Measurements from ENCODE around the gene COX8A. TPM values are rescaled to one million over a fixed set of nuclear protein-coding genes. Genes with fewer than 3 reads are reported as not detected.

Gene COX8A
- total and polyA plus RNA-seq, 10 of the 15 experiments (the other 5 are each of a cell fraction or from before 2014, with no cell fraction given) = 243 to 1,476 (median 522) TPM

DNA sequence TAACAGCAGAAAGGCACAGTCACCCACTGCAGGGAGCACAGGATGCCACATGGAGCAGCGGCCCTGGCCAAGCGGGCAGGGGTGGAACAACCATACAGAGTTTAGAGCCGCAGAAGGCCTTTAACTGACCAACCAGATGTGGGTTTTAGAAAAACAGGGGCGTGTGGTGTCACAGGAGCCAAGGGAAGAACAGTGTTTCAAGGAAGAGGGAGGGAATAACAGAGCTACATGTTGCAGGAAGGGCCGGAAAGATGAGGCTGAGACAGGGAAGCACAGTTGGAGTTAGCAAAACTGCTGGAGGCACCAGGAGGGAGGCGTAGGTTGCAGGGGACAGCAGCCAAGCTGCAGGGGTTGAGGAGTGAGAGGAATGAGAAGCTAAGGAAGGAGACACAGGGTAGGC is 43.4 kb upstream of the COX8A start:
- Histone ChIP-seq H3K79me2 (ENCODE audit: control insufficient read depth, insufficient read depth, low read length) (no peaks in the 10 kb centered on the region), H2AFZ (ENCODE audit: control insufficient read depth, low read depth, low read length) (no peak overlapping the region), H3K4me3 (no peak overlapping the region), H3K36me3 (ENCODE audit: control insufficient read depth in 2 of 2, insufficient read depth in 2 of 2, low read length in 1 of 2) (no peaks in the 10 kb centered on the region), H4K20me1 (ENCODE audit: control insufficient read depth, insufficient read depth) (no peaks in the 10 kb centered on the region), H3K9ac (ENCODE audit: control insufficient read depth, insufficient read depth, low read length) (no peak overlapping the region), H3K9me3 (replicated peaks; ENCODE audit: control insufficient read depth, insufficient read depth, low read length) (no peaks in the 10 kb centered on the region), H3K27ac (ENCODE audit: control insufficient read depth, insufficient read depth) (no peak overlapping the region), H3K4me1 (ENCODE audit: control insufficient read depth, insufficient read depth, low read length) (no peaks in the 10 kb centered on the region), H3K4me2 (ENCODE audit: control insufficient read depth, insufficient read depth) (no peak overlapping the region), H3K27me3 (replicated peaks in 1 of 2; ENCODE audit: control insufficient read depth in 2 of 2, insufficient read depth in 2 of 2, low read length in 1 of 2) (no peaks in the 10 kb centered on the region; a peak in 1 of 4 replicates)
- BruUV-seq (replicated peaks) = no TSS peak
- RAD21 ChIA-PET (ENCODE audit: unreplicated experiment) = no interaction called here
- DNase-seq (ENCODE audit: low read depth, low spot score) = no peak
- POLR2A ChIA-PET = no interaction called here
- WGBS (ENCODE audit: insufficient coverage, insufficient replicate concordance, low lambda C conversion rate, missing lambda C conversion rate) = 31% methylated on average over 6 of the region's 6 CpGs
- in situ Hi-C loops (cut with MboI) (no loop called here), intact Hi-C loops (cut with micrococcal nuclease; ENCODE audit: unreplicated experiment) (no loop called here)
- no peak for ATAC-seq
- TF ChIP-seq NR2F1 (conservative IDR thresholded peaks at IDR 0.05) (no peak), SREBF2 (IDR thresholded peaks at IDR 0.05; ENCODE audit: low read length) (no peak), NFXL1 (IDR thresholded peaks at IDR 0.05; ENCODE audit: borderline replicate concordance) (no peak)
- TF ChIP-seq, protein P1, sequence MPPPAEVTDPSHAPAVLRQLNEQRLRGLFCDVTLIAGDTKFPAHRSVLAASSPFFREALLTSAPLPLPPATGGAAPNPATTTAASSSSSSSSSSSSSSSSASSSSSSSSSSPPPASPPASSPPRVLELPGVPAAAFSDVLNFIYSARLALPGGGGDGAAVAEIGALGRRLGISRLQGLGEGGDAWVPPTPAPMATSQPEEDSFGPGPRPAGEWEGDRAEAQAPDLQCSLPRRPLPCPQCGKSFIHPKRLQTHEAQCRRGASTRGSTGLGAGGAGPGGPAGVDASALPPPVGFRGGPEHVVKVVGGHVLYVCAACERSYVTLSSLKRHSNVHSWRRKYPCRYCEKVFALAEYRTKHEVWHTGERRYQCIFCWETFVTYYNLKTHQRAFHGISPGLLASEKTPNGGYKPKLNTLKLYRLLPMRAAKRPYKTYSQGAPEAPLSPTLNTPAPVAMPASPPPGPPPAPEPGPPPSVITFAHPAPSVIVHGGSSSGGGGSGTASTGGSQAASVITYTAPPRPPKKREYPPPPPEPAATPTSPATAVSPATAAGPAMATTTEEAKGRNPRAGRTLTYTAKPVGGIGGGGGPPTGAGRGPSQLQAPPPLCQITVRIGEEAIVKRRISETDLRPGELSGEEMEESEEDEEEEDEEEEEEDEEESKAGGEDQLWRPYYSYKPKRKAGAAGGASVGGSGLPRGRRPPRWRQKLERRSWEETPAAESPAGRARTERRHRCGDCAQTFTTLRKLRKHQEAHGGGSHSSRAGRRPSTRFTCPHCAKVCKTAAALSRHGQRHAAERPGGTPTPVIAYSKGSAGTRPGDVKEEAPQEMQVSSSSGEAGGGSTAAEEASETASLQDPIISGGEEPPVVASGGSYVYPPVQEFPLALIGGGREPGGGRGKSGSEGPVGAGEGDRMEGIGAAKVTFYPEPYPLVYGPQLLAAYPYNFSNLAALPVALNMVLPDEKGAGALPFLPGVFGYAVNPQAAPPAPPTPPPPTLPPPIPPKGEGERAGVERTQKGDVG (CRISPR knock-in tag; IDR thresholded peaks at IDR 0.05) = no peak
- FAIRE-seq = no peak
- SMC1A ChIA-PET (ENCODE audit: uncharacterized antibody, unreplicated experiment) = interaction anchor here (0.6 to 0.7 kb wide), 2 partner anchors 18 to 70 kb away, joined by 3 read pairs; no protein-coding TSS in a partner anchor
- CTCF ChIA-PET = interaction anchor here (0.5 to 2.2 kb wide), 2 partner anchors 32 to 93 kb away, joined by 3 to 14 read pairs; partner anchors contain the start of gene MARK2

DNA sequence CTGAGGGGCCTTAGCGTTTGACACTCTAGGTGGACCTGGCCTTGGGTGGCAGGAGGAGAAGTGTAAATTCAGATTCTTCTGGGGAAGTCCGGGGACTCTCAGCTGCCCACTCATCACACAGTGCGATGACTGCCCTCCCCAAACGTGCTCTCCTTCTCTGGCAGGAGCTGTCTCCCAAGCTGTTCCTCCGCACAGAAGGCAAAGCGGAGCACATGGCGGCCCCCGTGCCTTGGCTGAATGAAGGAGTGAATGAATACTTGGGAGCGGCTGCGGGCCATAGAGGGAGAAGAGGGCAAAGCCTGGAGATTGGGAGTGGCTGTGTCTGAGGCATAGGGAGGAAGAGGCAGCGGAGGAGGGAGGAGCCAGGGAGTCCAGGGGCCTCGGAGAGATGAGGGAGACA is 42.5 kb upstream of the COX8A start:
- H3K27ac ChIP-seq (ENCODE audit: control insufficient read depth, insufficient read depth) = no peak overlapping the region
- H3K4me3 ChIP-seq = no peak overlapping the region
- no peak for ATAC-seq
- no peaks in the 10 kb centered on the region for H3K4me1 ChIP-seq (ENCODE audit: control insufficient read depth, insufficient read depth, low read length)
- CTCF ChIA-PET = no interaction called here
- no peak overlapping the region for H3K9ac ChIP-seq (ENCODE audit: control insufficient read depth, insufficient read depth, low read length)
- no peak for DNase-seq (ENCODE audit: low read depth, low spot score)
- H3K79me2 ChIP-seq (ENCODE audit: control insufficient read depth, insufficient read depth, low read length) = no peaks in the 10 kb centered on the region
- intact Hi-C loops (cut with micrococcal nuclease; ENCODE audit: unreplicated experiment) = no loop called here
- H3K9me3 ChIP-seq (replicated peaks; ENCODE audit: control insufficient read depth, insufficient read depth, low read length) = no peaks in the 10 kb centered on the region
- BruUV-seq (replicated peaks) = no TSS peak
- H3K4me2 ChIP-seq (ENCODE audit: control insufficient read depth, insufficient read depth) = no peak overlapping the region
- in situ Hi-C loops (cut with MboI) = no loop called here
- no peaks in the 10 kb centered on the region for H4K20me1 ChIP-seq (ENCODE audit: control insufficient read depth, insufficient read depth)
- RAD21 ChIA-PET (ENCODE audit: unreplicated experiment) = no interaction called here
- H2AFZ ChIP-seq (ENCODE audit: control insufficient read depth, low read depth, low read length) = no peak overlapping the region
- H3K36me3 ChIP-seq (ENCODE audit: control insufficient read depth in 2 of 2, insufficient read depth in 2 of 2, low read length in 1 of 2) = no peaks in the 10 kb centered on the region
- SMC1A ChIA-PET (ENCODE audit: uncharacterized antibody, unreplicated experiment) = interaction anchor here (0.7 kb wide), 1 partner anchor 18 kb away, joined by 3 read pairs; no protein-coding TSS in a partner anchor
- FAIRE-seq = no peak
- POLR2A ChIA-PET = no interaction called here
- no peaks in the 10 kb centered on the region; a peak in 1 of 4 replicates for H3K27me3 ChIP-seq (replicated peaks in 1 of 2; ENCODE audit: control insufficient read depth in 2 of 2, insufficient read depth in 2 of 2, low read length in 1 of 2)
- 52% methylated on average over 10 of the region's 12 CpGs for WGBS (ENCODE audit: insufficient coverage, insufficient replicate concordance, low lambda C conversion rate, missing lambda C conversion rate)
- TF ChIP-seq, protein P2, sequence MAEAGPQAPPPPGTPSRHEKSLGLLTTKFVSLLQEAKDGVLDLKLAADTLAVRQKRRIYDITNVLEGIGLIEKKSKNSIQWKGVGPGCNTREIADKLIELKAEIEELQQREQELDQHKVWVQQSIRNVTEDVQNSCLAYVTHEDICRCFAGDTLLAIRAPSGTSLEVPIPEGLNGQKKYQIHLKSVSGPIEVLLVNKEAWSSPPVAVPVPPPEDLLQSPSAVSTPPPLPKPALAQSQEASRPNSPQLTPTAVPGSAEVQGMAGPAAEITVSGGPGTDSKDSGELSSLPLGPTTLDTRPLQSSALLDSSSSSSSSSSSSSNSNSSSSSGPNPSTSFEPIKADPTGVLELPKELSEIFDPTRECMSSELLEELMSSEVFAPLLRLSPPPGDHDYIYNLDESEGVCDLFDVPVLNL (IDR thresholded peaks at IDR 0.05; ENCODE audit: low read depth, low read length) = no peak
- TF ChIP-seq NFIC (IDR thresholded peaks at IDR 0.05; ENCODE audit: low read depth, low read length) (no peak), TARDBP (IDR thresholded peaks at IDR 0.05; ENCODE audit: borderline replicate concordance) (no peak)
- TF ChIP-seq, protein P3, sequence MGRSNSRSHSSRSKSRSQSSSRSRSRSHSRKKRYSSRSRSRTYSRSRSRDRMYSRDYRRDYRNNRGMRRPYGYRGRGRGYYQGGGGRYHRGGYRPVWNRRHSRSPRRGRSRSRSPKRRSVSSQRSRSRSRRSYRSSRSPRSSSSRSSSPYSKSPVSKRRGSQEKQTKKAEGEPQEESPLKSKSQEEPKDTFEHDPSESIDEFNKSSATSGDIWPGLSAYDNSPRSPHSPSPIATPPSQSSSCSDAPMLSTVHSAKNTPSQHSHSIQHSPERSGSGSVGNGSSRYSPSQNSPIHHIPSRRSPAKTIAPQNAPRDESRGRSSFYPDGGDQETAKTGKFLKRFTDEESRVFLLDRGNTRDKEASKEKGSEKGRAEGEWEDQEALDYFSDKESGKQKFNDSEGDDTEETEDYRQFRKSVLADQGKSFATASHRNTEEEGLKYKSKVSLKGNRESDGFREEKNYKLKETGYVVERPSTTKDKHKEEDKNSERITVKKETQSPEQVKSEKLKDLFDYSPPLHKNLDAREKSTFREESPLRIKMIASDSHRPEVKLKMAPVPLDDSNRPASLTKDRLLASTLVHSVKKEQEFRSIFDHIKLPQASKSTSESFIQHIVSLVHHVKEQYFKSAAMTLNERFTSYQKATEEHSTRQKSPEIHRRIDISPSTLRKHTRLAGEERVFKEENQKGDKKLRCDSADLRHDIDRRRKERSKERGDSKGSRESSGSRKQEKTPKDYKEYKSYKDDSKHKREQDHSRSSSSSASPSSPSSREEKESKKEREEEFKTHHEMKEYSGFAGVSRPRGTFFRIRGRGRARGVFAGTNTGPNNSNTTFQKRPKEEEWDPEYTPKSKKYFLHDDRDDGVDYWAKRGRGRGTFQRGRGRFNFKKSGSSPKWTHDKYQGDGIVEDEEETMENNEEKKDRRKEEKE (IDR thresholded peaks at IDR 0.05) = no peak
